ENCODE data around the gene EIF5AL1.
"Not testable (repeated sequence)": the region's sequence is repeated elsewhere in the genome, so short reads cannot be mapped to it uniquely, and the experiment has no call there.

Gene EIF5AL1

GRCh38 chr10:79542626-79543025 lies 30.3 kb downstream of the EIF5AL1 start:
- FAIRE-seq = no peak
- no peak for DNase-seq (ENCODE audit: insufficient read length, low spot score)
- TF ChIP-seq PAX5 (IDR thresholded peaks at IDR 0.05; ENCODE audit: insufficient read depth, low read length, severe bottlenecking) = no peak
- no peak for TF ChIP-seq TAF1 (IDR thresholded peaks at IDR 0.05; ENCODE audit: low read depth, low read length)
- no peak for TF ChIP-seq POLR2AphosphoS5 (IDR thresholded peaks at IDR 0.05; ENCODE audit: low read depth, low read length)
- TF ChIP-seq SPI1 (IDR thresholded peaks at IDR 0.05; ENCODE audit: low read depth, low read length) = no peak
- no peak for TF ChIP-seq POLR2A (IDR thresholded peaks at IDR 0.05; ENCODE audit: low read depth, low read length)
- TF ChIP-seq POU2F2 (IDR thresholded peaks at IDR 0.05; ENCODE audit: low read depth, low read length) = no peak

- FAIRE-seq = not testable (repeated sequence)
Observed at GRCh38 chr10:79544408-79544807, 32.1 kb downstream of the EIF5AL1 start.

GRCh38 chr10:79544926-79545659 lies 32.8 kb downstream of the EIF5AL1 start:
- FAIRE-seq; DNase-seq (ENCODE audit: insufficient read length, low spot score): not testable (repeated sequence)

More at GRCh38 chr10:79544408-79544807, 32.1 kb downstream of the EIF5AL1 start:
- not testable (repeated sequence) for DNase-seq (ENCODE audit: insufficient read length, low spot score)

GRCh38 chr10:79547128-79547527 lies 34.8 kb downstream of the EIF5AL1 start:
- not testable (repeated sequence) for DNase-seq (ENCODE audit: insufficient read length, low spot score); FAIRE-seq

- FAIRE-seq = no peak
Observed at GRCh38 chr10:79547973-79548372, 35.6 kb downstream of the EIF5AL1 start.

GRCh38 chr10:79552143-79552542 lies 39.8 kb downstream of the EIF5AL1 start:
- no peak for FAIRE-seq
- TF ChIP-seq TAF1 (IDR thresholded peaks at IDR 0.05; ENCODE audit: low read depth, low read length) = no peak

More at GRCh38 chr10:79547973-79548372, 35.6 kb downstream of the EIF5AL1 start:
- no peak for DNase-seq (ENCODE audit: insufficient read length, low spot score)
- TF ChIP-seq POU2F2 (IDR thresholded peaks at IDR 0.05; ENCODE audit: low read depth, low read length) (no peak), POLR2AphosphoS5 (IDR thresholded peaks at IDR 0.05; ENCODE audit: low read depth, low read length) (no peak), TAF1 (IDR thresholded peaks at IDR 0.05; ENCODE audit: low read depth, low read length) (no peak), POLR2A (IDR thresholded peaks at IDR 0.05; ENCODE audit: low read depth, low read length) (no peak), PAX5 (IDR thresholded peaks at IDR 0.05; ENCODE audit: insufficient read depth, low read length, severe bottlenecking) (no peak), SPI1 (IDR thresholded peaks at IDR 0.05; ENCODE audit: low read depth, low read length) (no peak)

GRCh38 chr10:79555354-79556309 lies 43.3 kb downstream of the EIF5AL1 start:
- FAIRE-seq (no peak), DNase-seq (ENCODE audit: insufficient read length, low spot score) (no peak)
- TF ChIP-seq POLR2A (IDR thresholded peaks at IDR 0.05; ENCODE audit: low read depth, low read length) (no peak), POLR2AphosphoS5 (IDR thresholded peaks at IDR 0.05; ENCODE audit: low read depth, low read length) (no peak)

More at GRCh38 chr10:79552143-79552542, 39.8 kb downstream of the EIF5AL1 start:
- no peak for DNase-seq (ENCODE audit: insufficient read length, low spot score)

- not testable (repeated sequence) for DNase-seq (ENCODE audit: insufficient read length, low spot score); FAIRE-seq
Observed at GRCh38 chr10:79556961-79557360, 44.6 kb downstream of the EIF5AL1 start.

GRCh38 chr10:79559726-79560125 lies 47.4 kb downstream of the EIF5AL1 start:
- no peak for FAIRE-seq
- TF ChIP-seq POLR2A (IDR thresholded peaks at IDR 0.05; ENCODE audit: low read depth, low read length) (no peak), SPI1 (IDR thresholded peaks at IDR 0.05; ENCODE audit: low read depth, low read length) (no peak), POLR2AphosphoS5 (IDR thresholded peaks at IDR 0.05; ENCODE audit: low read depth, low read length) (no peak), TAF1 (IDR thresholded peaks at IDR 0.05; ENCODE audit: low read depth, low read length) (no peak), PAX5 (IDR thresholded peaks at IDR 0.05; ENCODE audit: insufficient read depth, low read length, severe bottlenecking) (no peak), POU2F2 (IDR thresholded peaks at IDR 0.05; ENCODE audit: low read depth, low read length) (no peak)
- no peak for DNase-seq (ENCODE audit: insufficient read length, low spot score)

GRCh38 chr10:79560160-79560709 lies 47.9 kb downstream of the EIF5AL1 start, which contains the start of gene SFTPA2:
Gene SFTPA2, minus strand, starts transcription at chr10:79560407. Its CDS starts 924 bp downstream, at chr10:79559483.
- TF ChIP-seq TAF1 (IDR thresholded peaks at IDR 0.05; ENCODE audit: low read depth, low read length) (no peak), POU2F2 (IDR thresholded peaks at IDR 0.05; ENCODE audit: low read depth, low read length) (no peak), POLR2AphosphoS5 (IDR thresholded peaks at IDR 0.05; ENCODE audit: low read depth, low read length) (no peak), SPI1 (IDR thresholded peaks at IDR 0.05; ENCODE audit: low read depth, low read length) (no peak), PAX5 (IDR thresholded peaks at IDR 0.05; ENCODE audit: insufficient read depth, low read length, severe bottlenecking) (no peak)
- FAIRE-seq = no peak
- no peak for DNase-seq (ENCODE audit: insufficient read length, low spot score)

GRCh38 chr10:79561257-79561656 lies 48.9 kb downstream of the EIF5AL1 start:
- FAIRE-seq (no peak), DNase-seq (ENCODE audit: insufficient read length, low spot score) (no peak)
- TF ChIP-seq POLR2A (IDR thresholded peaks at IDR 0.05; ENCODE audit: low read depth, low read length) (no peak), POU2F2 (IDR thresholded peaks at IDR 0.05; ENCODE audit: low read depth, low read length) (no peak), TAF1 (IDR thresholded peaks at IDR 0.05; ENCODE audit: low read depth, low read length) (no peak), POLR2AphosphoS5 (IDR thresholded peaks at IDR 0.05; ENCODE audit: low read depth, low read length) (no peak), PAX5 (IDR thresholded peaks at IDR 0.05; ENCODE audit: insufficient read depth, low read length, severe bottlenecking) (no peak), SPI1 (IDR thresholded peaks at IDR 0.05; ENCODE audit: low read depth, low read length) (no peak)
